Stimulated activated CD8-positive, alpha-beta memory T cell treated with anti-CD3 and anti-CD28 coated beads, Interleukin-2, amount 100 ng/mL, for 1 hour (primary cell): ENCODE results near the gene CCNI2.
"Not testable (repeated sequence)": the region's sequence is repeated elsewhere in the genome, so short reads cannot be mapped to it uniquely, and the experiment has no call there.

Experiments used
- DNase-seq, 2 donors: peaks; one replicate each; pipeline ENCODE4 v3.0.0-alpha.2; 2020; ENCODE audit warnings: low read depth in 2 of 2

Gene CCNI2

GRCh38 chr5:132781029-132781428 lies 33.8 kb downstream of the CCNI2 start:
- no peak for DNase-seq

DNA sequence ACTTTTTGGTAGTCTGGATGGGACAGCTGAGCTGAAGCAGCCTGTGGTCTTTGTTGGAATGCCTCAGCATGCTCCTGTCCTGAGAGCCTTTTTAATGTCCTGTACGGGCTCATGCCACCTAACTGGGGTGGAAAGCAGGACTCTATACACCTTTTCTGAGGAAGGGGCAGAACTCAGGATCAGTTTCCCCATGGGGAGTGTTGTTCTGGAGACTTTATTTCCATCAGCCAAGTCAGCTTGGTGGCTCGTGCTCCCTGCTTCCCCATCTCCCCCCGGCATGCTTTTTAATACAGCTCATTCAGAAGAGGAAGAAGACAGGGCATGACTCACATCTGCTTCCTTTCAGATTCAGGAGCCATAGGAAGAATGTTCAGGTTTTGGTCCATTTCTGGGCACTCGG lies 34.9 kb downstream of the CCNI2 start:
- no peak for DNase-seq

- DNase-seq, result no peak
These were observed 38.1 kb downstream of the CCNI2 start for GRCh38 chr5:132785365-132785764.

GRCh38 chr5:132785864-132786263 lies 38.6 kb downstream of the CCNI2 start:
- no peak for DNase-seq

DNA sequence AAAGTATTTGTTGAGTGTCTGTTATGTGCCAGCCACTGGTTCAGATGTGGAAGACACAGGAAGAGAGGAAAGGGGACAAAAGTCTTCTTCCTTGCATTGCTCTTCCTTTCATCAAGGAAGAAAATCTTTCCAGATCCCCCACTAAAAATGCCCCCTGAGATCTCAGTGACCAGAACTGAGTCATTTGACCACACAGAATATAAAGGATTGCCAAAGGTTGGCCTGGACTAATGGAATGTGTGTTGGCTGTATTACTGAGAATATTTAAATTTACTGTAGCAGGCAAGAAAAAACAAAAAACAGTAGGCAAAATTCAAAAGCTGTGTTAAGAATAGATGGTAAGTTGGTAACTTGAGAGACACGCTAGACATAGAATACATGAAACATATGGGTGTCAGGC lies 39.9 kb downstream of the CCNI2 start:
- DNase-seq, result no peak

DNA sequence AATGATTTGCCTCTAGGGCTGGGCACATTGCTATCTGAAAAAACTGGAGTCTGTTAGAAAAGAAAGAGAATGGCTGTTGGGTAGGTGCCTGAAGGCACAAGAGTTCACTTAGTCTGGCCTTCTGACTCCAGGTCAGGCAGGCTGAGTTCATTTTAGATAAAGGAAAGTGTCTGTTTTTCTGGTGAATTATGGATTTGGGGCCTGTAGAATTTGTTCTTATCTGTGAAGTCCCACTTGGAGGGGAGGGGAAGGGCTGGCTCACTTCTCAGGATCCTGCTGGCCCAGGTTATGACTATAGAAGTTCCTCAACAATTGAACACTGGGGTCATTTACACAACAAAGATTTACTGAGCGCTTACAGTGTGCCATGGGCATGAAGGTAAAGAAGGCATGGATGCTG lies 41.3 kb downstream of the CCNI2 start:
- no peak for DNase-seq

- no peak for DNase-seq
These were observed 42.0 kb downstream of the CCNI2 start for GRCh38 chr5:132788990-132789886.

GRCh38 chr5:132790201-132790865 lies 43.1 kb downstream of the CCNI2 start:
- DNase-seq, result no peak

DNA sequence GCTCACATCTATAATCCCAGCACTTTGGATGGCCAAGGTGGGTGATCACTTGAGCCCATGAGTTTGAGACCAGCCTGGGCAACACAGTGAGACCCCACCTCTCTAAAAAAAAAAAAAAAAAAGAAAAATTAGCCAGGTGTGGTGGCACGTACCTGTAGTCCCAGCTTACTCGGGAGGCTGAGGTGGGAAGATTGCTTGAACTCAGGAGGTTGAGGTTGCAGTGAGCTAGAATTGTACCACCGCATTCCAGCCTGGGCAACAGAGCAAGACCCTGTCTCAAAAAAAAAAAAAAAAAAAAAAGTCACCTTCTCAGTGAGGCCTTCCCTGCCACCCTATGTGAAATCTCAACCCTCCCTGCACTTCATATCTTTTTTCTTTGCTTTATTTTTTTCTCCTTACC lies 43.8 kb downstream of the CCNI2 start:
- DNase-seq, result no peak

GRCh38 chr5:132797651-132798050 lies 50.4 kb downstream of the CCNI2 start:
- DNase-seq, result no peak

DNA sequence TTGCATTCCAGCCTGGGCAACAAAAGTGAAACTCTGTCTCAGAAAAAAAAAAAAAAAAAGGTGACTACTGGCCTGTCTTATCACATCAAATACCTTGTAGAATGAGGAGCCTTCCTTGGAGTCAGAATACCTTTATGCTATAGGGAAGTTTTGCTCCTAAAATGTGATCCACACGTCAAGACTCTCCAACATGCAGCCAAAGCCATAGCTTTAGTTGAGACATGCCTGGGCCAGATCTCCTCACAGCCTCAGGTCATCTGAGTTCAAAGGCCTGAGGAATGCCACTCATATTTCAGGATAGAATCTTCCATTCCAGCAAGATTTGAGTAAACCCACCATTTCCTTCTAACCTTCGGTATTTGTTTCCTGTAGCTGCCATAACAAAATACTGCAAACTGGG lies 52.2 kb downstream of the CCNI2 start:
- no peak for DNase-seq

GRCh38 chr5:132800545-132800944 lies 53.3 kb downstream of the CCNI2 start:
- no peak for DNase-seq

- no peak for DNase-seq
These were observed 54.9 kb downstream of the CCNI2 start for GRCh38 chr5:132802044-132802684.

GRCh38 chr5:132802685-132803066 lies 55.5 kb downstream of the CCNI2 start:
- DNase-seq, result not testable (repeated sequence)
